GM18511 (cell line): ENCODE data around the gene CHCHD6.

Source experiments
- ATAC-seq: cut with Tn5 transposase; IDR thresholded peaks from one replicate; pipeline ENCODE4 v1.9.1; 2021; ENCODE audit warnings: mild to moderate bottlenecking, moderate library complexity; ENCODE audit not compliant: unreplicated experiment

CHCHD6 gene

DNA sequence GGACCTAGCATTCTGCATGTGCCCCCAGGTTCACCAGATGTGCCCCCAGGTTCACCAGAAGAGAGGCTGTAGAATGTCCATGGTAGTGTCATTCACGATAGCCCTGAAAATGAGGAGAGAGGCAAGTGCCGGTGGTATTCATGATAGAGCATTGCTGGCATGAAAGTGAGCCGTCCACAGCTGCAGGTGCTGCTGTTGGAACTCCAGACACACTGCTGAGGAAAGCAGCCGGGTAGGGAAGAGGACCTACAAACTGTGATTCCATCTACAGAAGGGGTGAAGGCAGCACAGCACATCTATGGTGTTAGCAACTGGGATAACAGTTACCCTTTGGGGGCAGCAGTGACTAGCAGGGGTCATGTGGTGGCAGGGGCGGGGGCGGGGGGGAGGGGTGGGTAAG is 153.9 kb downstream of the CHCHD6 start:
- no peak for ATAC-seq

GRCh38 chr3:126858401-126858800 is 154.4 kb downstream of the CHCHD6 start:
- no peak for ATAC-seq

GRCh38 chr3:126858887-126859286 is 154.8 kb downstream of the CHCHD6 start:
- ATAC-seq = no peak

GRCh38 chr3:126859415-126860246 is 155.6 kb downstream of the CHCHD6 start:
- no peak for ATAC-seq

DNA sequence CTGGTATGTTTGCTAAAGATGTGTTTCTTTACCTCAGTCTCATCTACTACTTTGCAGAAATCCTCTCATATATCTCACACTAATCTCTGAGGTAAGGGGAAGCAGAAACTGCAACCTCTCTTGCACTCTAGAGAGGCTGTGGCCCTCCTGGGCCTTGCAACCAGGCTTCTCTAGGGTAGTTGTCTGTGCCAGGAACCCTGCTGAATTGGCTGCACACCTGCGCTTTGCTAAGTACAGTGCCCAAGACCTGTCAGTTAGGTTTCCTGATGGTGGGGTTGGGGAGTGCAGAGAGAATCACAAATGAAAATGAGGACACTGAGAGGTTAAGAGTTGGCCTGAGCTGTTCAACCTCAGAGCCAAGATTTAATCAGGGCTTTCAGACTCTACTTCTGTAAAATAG is 161.7 kb downstream of the CHCHD6 start:
- ATAC-seq = no peak

DNA sequence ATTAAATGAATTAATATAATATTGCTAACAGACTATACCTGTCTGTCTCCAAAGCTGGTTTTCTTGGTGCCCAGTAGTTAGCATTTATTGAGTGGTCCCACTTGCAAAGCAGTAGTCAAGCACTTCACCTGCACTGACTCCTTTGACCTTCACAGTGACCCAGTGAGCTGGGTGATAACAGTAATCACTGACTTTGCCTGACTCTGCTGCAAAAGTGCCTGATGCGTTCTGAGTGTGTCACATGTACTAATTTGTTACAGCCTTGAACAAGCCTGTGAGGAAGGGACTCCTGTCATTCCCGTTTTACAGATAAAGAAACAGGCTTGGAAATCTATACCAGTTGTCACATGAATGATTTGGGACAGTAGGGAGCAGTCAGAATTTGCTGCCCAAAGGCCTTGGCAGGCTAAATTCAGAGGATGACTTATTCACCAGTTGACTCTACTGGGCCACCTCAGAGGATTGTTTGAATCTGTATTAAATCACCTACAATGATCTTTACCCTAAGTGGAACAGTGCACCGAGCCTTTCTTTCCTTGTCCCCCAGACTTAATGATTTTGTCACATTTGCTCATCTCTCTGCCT is 162.2 kb downstream of the CHCHD6 start:
- ATAC-seq = no peak

DNA sequence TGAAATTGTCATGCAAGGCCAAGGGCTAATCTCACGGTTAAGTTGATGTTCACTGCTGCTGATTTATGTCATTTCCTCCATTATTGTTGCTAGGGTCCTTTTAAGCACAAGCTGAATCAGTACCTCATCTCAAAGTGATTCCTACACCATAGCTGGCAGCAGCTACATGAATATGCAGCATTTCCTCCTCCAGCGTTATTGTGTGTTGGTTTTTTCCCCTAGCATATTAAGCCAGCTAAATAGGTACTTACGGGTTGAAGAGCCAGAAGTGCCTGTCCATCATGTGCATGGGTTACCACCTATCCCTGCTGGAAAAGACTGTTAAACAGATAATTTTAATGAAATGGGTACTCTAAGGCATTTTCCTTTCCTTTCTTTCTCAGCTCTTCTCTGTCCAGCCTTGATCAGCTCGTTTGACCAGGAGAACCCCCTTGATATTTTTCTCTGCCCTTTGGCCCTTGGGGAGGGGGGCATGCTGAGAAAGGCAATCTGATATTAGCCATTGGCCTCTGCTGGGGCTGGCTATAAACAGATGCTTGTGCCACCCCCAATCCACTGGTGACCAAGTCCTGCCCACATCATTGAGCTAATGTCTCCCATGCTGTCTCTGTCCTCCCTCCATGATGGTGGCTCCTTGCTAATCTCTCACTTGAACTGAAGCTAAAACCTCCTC is 163.3 kb downstream of the CHCHD6 start:
- ATAC-seq = no peak

- ATAC-seq = no peak
These were observed 163.8 kb downstream of the CHCHD6 start for GRCh38 chr3:126867863-126868200.

GRCh38 chr3:126870608-126871210 is 166.7 kb downstream of the CHCHD6 start:
- no peak for ATAC-seq

- ATAC-seq = no peak
These were observed 168.8 kb downstream of the CHCHD6 start for GRCh38 chr3:126872701-126873342.

DNA sequence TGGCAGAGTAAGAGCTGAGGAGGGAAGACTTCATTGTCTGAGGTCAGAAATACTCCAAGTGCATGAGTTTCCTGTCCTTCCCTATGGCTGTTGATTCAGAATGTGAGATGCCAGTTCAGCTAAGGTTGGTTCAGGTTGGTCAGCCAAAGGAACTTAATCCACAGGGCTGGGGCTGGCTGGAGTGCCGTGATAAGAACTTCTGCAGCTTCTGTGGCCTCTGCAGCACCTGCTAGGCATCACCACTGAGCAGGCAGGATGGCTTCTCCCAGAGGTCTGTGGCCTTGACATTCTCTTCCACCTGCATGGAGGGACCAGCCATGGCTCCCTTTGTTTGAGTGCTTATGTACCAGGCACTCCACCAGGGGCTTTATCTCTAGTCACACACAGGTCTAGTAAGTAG is 169.4 kb downstream of the CHCHD6 start:
- ATAC-seq = no peak

DNA sequence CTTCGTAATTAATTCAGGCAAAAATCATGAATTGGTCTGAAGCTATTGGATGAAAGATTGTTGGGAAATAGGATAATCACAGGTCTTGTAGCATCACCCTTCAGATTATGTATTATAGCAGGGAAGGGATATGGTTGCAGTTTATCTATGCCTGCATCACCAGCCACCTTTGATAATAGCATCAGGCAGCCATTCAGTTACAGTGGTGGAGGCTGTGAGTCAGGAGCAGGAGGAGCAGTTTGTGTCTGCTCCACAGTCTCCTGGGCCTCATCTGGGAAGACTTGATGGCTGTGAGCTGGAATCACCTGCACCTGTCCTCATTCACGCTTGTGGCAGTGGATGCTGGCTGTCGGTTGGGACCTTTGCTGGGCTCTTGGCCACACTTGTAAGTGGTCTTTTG is 174.6 kb downstream of the CHCHD6 start:
- no peak for ATAC-seq

GRCh38 chr3:126880901-126881300 is 176.9 kb downstream of the CHCHD6 start:
- no peak for ATAC-seq

- no peak for ATAC-seq
These were observed 177.8 kb downstream of the CHCHD6 start for GRCh38 chr3:126881861-126882260.

DNA sequence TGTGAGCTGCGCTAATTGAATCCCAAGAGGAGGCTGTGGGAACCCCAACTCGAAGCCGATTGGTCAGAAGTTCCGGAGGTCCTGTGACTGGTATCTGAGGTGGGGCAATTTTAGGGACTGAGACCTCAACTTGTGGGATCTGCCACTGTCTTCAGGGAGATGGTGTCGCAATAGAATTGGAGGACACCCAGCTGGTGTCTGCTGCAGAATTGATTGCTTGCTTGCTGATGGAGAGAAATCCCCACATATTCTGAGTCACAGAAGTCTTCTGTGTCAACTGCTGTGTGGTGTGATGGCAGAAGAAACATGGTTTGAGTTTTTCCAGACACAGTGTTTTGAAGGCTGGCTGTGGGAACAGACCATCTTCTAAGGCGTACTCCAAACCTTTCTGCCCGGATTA is 179.2 kb downstream of the CHCHD6 start:
- ATAC-seq = no peak

DNA sequence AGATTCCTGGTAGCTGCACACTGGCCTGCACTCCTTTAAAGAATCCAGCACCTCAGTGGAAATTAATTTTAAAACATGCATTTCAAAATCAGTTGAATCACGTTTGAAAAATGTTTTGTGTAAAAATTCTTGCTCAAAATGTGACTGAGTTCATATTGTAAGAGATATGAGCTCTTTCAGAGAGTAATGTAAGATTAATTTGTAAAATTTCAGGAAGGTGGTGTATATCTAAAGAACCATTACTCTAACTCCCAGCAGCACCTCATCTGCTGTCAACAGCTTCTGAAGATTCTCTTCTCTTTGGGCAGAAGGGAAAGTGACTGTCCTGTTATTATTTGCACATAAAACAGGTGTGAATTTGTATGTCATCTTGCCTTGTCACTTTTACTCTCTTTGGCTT is 181.4 kb downstream of the CHCHD6 start:
- no peak for ATAC-seq

DNA sequence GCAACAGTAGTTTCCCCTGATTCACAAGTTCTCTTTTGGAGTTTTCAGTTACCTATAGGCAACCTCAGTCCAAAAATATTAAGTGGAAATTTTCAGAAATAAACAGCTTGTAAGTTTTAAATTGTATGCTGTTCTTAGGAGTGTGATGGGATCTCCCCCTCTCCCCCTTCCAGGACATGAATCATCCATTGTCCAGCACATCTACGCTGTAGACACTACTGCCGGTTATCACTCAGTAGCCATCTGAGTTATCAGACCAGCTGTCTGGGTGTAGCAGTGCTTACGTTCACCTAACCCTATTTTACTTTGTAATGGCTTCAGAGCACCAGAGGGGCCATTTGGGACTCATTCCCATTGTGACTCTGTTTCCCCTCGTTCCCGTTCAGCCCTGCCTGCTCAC is 182.2 kb downstream of the CHCHD6 start:
- no peak for ATAC-seq

DNA sequence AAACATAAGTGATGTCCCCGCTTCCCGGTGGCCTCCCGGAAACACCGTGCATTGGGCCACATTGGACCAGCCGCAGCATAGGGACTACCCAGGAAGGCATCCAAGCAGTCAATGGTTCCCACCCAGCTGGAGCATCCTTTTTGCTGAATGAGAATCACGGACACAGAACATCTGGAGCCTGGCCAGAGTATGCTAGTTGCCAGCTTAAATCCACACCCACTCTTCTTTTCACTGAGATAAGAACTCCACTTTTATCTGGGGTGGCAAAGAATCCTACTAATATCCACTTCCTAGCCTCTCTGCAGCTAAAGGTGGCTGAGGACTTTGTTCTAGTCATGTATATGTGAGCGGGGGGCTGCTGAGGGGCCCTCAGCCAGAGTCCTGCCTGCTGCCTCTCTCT is 183.6 kb downstream of the CHCHD6 start:
- ATAC-seq = no peak

DNA sequence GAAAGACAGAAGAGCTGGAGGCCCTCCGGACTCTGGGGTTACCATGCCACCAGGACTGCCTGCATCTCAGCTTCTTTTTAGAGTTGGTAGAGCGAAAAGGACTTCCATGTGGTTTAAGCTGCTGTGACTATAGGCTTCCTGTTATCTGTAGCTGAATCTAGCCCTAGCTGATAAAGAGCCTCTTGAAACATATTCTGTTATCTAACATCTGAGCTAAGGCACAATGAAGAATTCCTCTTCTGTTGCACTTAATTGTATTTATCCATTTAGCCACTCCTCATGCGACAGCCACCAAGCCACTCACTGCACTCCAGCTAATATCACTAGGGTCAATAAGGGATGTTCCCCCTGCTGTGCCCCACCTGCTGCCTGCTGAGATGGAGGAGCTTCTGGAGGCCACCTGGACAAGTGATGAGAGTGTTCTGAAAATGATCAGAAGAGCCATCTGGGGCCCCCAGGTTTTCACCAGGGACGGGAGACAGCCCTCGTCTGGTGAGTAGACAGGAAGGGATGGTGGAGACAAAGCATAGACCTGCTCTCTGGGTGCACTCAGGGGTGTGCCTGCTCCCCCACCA is 184.2 kb downstream of the CHCHD6 start:
- no peak for ATAC-seq

DNA sequence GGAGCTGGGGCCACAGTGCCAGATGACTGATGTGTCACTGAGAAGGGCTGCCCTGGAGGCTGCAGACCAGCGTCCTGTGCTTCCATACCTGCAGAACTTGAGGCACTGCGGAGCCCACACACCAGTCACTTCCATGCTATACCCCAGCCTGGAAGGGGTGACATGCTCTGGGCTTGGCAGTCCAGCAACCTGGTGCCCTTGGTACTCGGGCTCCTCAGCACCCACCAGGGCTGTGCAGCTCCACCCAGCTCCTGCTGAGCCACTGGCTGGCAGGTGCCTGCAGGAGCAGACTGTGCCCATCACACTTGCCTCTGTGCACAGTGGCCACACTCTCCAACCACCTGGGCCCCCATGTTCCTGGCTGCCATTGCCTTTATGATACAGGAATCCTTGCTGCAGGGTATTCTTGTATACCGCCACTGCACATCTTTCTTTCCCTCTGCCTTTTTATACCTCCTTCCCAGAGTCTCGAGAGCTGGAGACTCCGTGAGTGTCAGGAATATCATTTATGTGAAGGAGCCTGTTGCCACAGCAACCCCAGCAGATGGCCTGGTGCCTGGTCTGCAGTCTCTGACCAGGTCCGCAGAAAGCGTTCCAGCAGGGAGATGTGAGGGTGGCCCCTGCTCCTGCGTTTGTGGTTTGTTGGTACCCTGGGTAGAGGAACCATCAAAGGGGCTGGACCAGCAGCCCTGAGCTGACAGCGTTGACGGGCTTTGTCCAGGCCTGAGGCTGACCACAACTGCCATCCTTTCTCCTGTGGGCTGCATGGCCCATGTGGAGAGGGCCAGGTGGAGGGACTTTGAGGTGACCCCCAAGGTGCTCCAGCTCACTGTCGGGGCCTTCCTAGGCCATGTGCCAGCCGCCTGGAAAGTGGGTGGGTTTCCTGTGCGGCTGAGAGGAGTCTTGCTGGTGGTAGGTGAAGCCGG is 185.5 kb downstream of the CHCHD6 start:
- ATAC-seq = no peak
